ENCODE measurements around the gene CFAP97D2. TPM values are rescaled to one million over a fixed set of nuclear protein-coding genes. Genes with fewer than 3 reads are reported as not detected.

The CFAP97D2 gene
- total RNA-seq: not detected
- polyA plus RNA-seq (ENCODE audit: insufficient read depth, low read depth, low replicate concordance): not detected
- long read RNA-seq, donor 1: 0 reads
- long read RNA-seq, donor 2: 0 reads
- long read RNA-seq, donor 3: 0 reads
- long read RNA-seq, donor 4: 0 reads
- long read RNA-seq, donor 5: 0 reads
- long read RNA-seq, donor 6: 0 reads
- long read RNA-seq, donor 7: 0 reads
- long read RNA-seq, donor 8: 0 reads
- long read RNA-seq, donor 9: 0 reads
- long read RNA-seq, donor 10: 0 reads

DNA sequence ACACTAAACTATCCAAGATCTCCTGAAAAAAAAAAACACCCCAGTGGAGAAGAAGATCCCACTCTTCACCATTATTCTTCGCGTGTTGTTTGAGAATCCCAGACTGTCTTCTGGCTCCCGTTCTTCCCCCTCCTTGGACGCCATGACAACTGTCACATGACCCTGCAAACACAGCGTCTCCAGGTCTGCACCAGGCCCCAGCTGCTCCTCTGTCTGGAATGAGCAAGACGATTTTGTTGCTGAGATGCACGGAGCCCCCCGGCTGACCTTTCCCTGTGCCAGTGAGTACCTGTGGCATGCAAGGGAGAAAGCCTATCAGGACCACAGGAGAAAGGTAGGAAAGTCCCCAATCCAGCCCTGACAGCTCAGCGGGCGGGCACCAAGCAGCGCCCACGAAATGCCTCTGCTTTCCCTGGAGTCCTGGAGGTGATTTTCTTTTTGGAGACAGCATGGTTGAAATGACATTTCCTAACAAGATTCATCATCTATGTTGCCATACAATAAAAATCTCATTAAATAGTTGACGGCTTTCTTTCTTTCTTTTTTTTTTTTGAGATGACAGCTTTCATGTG lies at the start of gene CFAP97D2:
Gene CFAP97D2 (plus strand): TSS at position 171 of the 572 bp plus-strand sequence. CDS start 74 bp downstream, at position 245.
- TF ChIP-seq, protein P1, sequence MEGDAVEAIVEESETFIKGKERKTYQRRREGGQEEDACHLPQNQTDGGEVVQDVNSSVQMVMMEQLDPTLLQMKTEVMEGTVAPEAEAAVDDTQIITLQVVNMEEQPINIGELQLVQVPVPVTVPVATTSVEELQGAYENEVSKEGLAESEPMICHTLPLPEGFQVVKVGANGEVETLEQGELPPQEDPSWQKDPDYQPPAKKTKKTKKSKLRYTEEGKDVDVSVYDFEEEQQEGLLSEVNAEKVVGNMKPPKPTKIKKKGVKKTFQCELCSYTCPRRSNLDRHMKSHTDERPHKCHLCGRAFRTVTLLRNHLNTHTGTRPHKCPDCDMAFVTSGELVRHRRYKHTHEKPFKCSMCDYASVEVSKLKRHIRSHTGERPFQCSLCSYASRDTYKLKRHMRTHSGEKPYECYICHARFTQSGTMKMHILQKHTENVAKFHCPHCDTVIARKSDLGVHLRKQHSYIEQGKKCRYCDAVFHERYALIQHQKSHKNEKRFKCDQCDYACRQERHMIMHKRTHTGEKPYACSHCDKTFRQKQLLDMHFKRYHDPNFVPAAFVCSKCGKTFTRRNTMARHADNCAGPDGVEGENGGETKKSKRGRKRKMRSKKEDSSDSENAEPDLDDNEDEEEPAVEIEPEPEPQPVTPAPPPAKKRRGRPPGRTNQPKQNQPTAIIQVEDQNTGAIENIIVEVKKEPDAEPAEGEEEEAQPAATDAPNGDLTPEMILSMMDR (IDR thresholded peaks at IDR 0.05; ENCODE audit: borderline replicate concordance, extremely low read depth, insufficient read depth): no peak
- no peak for FAIRE-seq
- Histone ChIP-seq H3K36me3 (ENCODE audit: control insufficient read depth in 2 of 3, insufficient read depth in 3 of 3, low read length in 3 of 3) (no peaks in the 10 kb centered on the region), H3K9me3 (ENCODE audit: control insufficient read depth in 2 of 3, insufficient read depth in 1 of 3, low read length in 3 of 3) (no peaks in the 10 kb centered on the region), H3K4me3 (ENCODE audit: low read length in 3 of 3) (no peak within 1 kb of the TSS), H3K27ac (ENCODE audit: low read depth in 2 of 2, low read length in 2 of 2) (no peak within 1 kb of the TSS), H3K4me1 (ENCODE audit: control insufficient read depth in 2 of 3, insufficient read depth in 2 of 3, low read depth in 1 of 3, low read length in 3 of 3) (no peaks in the 10 kb centered on the region), H3K9ac (ENCODE audit: low read length in 3 of 3) (no peak within 1 kb of the TSS), H3K27me3 (ENCODE audit: control insufficient read depth, insufficient read depth, low read length) (no peaks in the 10 kb centered on the region)
- intact Hi-C loops (cut with DNase I): no loop called here
- peak in 2 of 5 donors; percentile 30 to 39 for DNase-seq

DNA sequence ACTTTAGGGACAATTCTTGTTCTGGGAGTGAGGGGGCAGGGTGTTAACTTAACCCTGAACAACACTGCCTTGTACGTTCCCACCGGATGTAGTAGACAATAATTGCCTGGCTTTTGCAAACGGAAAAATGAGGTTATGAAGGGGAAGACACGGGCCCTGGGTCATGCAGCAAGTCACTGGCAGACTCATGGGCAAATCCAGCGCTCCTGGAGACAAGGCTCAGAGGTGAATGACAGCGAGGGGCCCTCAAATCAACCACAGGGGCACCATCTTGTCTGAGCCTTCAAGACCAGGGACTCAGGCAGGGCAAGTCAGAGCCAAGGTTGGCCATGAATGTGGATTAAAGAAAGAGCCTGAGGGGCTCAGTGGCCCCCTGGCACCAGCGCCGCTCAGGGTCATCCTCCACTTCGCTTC lies 49.4 kb upstream of the CFAP97D2 start:
- TF ChIP-seq, protein P1 (IDR thresholded peaks at IDR 0.05; ENCODE audit: borderline replicate concordance, extremely low read depth, insufficient read depth): no peak
- no peaks in the 10 kb centered on the region for H3K9me3 ChIP-seq (ENCODE audit: control insufficient read depth in 2 of 3, insufficient read depth in 1 of 3, low read length in 3 of 3)
- DNase-seq (peak in 2 of 5 donors; percentile 25 to 47), FAIRE-seq (no peak)
- H3K4me1 ChIP-seq (ENCODE audit: control insufficient read depth in 2 of 3, insufficient read depth in 2 of 3, low read depth in 1 of 3, low read length in 3 of 3): peaks cover 7 to 51% (median 38%) of the 10 kb centered on the region in 3 donors
- H3K36me3 ChIP-seq (ENCODE audit: control insufficient read depth in 2 of 3, insufficient read depth in 3 of 3, low read length in 3 of 3): no peaks in the 10 kb centered on the region
- intact Hi-C loops (cut with DNase I): no loop called here
- no peak overlapping the region for H3K4me3 ChIP-seq (ENCODE audit: low read length in 3 of 3)
- no peaks in the 10 kb centered on the region for H3K27me3 ChIP-seq (ENCODE audit: control insufficient read depth, insufficient read depth, low read length)
- H3K9ac ChIP-seq (ENCODE audit: low read length in 3 of 3): peak overlapping the region in 1 of 3 donors; percentile 20
- peak overlapping the region; percentile 62 to 77 for H3K27ac ChIP-seq (ENCODE audit: low read depth in 2 of 2, low read length in 2 of 2)

DNA sequence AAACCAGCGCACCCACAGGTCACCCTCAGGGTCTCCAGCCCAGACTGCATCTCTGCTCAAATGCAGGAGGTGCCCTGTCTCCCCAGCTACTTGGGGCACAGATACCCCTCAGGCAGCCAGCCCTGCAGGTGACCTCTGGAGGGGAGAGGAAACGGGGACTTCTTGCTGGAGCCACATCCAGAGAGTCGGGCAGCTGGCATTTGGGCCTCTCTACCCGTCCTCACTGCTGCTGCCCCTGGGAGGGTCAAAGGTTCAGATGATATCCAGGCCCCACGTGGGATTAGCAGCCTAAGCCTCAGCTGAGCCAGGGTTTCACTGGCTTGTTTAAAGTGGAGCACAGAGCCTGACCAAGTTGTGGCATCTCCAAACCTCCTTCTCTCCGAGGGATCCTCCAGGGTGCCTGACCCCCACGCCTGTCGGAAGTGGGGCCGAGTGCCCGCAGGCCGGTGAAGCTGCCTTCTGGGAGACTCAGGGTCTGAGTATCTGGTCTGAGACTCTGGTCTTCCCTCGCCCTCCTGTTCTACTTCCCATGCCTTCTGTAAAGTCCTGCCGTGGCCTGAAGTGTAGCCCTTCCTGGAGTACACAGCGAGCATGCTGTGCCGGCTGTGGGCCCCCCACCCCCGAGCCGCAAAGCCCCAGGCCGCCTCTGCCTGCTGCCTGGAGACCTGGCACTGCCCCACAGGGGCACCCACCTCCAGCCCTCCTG lies 48.8 kb upstream of the CFAP97D2 start:
- Histone ChIP-seq H3K36me3 (ENCODE audit: control insufficient read depth in 2 of 3, insufficient read depth in 3 of 3, low read length in 3 of 3) (no peaks in the 10 kb centered on the region), H3K9ac (ENCODE audit: low read length in 3 of 3) (peak overlapping the region in 2 of 3 donors; percentile 61 to 82), H3K4me3 (ENCODE audit: low read length in 3 of 3) (peak overlapping the region in 1 of 3 donors; percentile 76), H3K9me3 (ENCODE audit: control insufficient read depth in 2 of 3, insufficient read depth in 1 of 3, low read length in 3 of 3) (no peaks in the 10 kb centered on the region), H3K27ac (ENCODE audit: low read depth in 2 of 2, low read length in 2 of 2) (peak overlapping the region; percentile 77 to 83), H3K4me1 (ENCODE audit: control insufficient read depth in 2 of 3, insufficient read depth in 2 of 3, low read depth in 1 of 3, low read length in 3 of 3) (peaks cover 7 to 51% (median 38%) of the 10 kb centered on the region in 3 donors), H3K27me3 (ENCODE audit: control insufficient read depth, insufficient read depth, low read length) (no peaks in the 10 kb centered on the region)
- DNase-seq (peak in 1 of 5 donors; percentile 76), FAIRE-seq (no peak)
- intact Hi-C loops (cut with DNase I): no loop called here
- TF ChIP-seq, protein P1 (IDR thresholded peaks at IDR 0.05; ENCODE audit: borderline replicate concordance, extremely low read depth, insufficient read depth): no peak
